ENCODE results near the gene SLAMF9. TPM values are rescaled to one million over a fixed set of nuclear protein-coding genes. Genes with fewer than 3 reads are reported as not detected.

The SLAMF9 gene
- total and polyA plus RNA-seq, 4 donors = 0.25 to 0.68 (median 0.64) TPM; not detected in 1

- H3K36me3 ChIP-seq (ENCODE audit: control insufficient read depth in 4 of 4, insufficient read depth in 3 of 4, low read depth in 1 of 4, low read length in 3 of 4) = no peaks in the 10 kb centered on the region
- no peaks in the 10 kb centered on the region for H3K9me3 ChIP-seq (ENCODE audit: control insufficient read depth in 4 of 4, low read length in 3 of 4)
- DNase-seq (ENCODE audit: low spot score) = no peak
- no peak overlapping the region for H3K9ac ChIP-seq (ENCODE audit: low read depth in 1 of 2, low read length in 2 of 2)
- no peaks in the 10 kb centered on the region for H3K27me3 ChIP-seq (ENCODE audit: control insufficient read depth in 4 of 4, insufficient read depth in 4 of 4, low read length in 3 of 4)
- no peak overlapping the region for H3K4me3 ChIP-seq (ENCODE audit: low read depth in 1 of 3, low read length in 3 of 3)
- TF ChIP-seq HNF4G (IDR thresholded peaks at IDR 0.05) (no peak), GABPA (IDR thresholded peaks at IDR 0.05 in 1 of 2, conservative IDR thresholded peaks at IDR 0.05 in 1 of 2) (no peak), NR2F2 (IDR thresholded peaks at IDR 0.05) (no peak), TAF1 (conservative IDR thresholded peaks at IDR 0.05) (no peak), ZBTB33 (IDR thresholded peaks at IDR 0.05) (no peak), FOXA2 (IDR thresholded peaks at IDR 0.05) (no peak), JUND (IDR thresholded peaks at IDR 0.05) (no peak), FOXA1 (IDR thresholded peaks at IDR 0.05) (no peak), YY1 (IDR thresholded peaks at IDR 0.05) (no peak)
- TF ChIP-seq, protein P1, sequence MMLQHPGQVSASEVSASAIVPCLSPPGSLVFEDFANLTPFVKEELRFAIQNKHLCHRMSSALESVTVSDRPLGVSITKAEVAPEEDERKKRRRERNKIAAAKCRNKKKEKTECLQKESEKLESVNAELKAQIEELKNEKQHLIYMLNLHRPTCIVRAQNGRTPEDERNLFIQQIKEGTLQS (IDR thresholded peaks at IDR 0.05) = no peak
- no peak overlapping the region for H3K27ac ChIP-seq (ENCODE audit: low read depth in 1 of 2, low read length in 2 of 2)
- H3K4me1 ChIP-seq (ENCODE audit: control insufficient read depth in 4 of 4, insufficient read depth in 4 of 4, low read length in 3 of 4) = no peaks in the 10 kb centered on the region
- 78% methylated on average over 6 of the region's 6 CpGs for WGBS
Observed at GRCh38 chr1:159980076-159980475, 26.0 kb upstream of the SLAMF9 start.

GRCh38 chr1:159979257-159979656, 25.2 kb upstream of the SLAMF9 start:
- Histone ChIP-seq H3K9me3 (ENCODE audit: control insufficient read depth in 4 of 4, low read length in 3 of 4) (no peaks in the 10 kb centered on the region), H3K27me3 (ENCODE audit: control insufficient read depth in 4 of 4, insufficient read depth in 4 of 4, low read length in 3 of 4) (no peaks in the 10 kb centered on the region), H3K4me3 (ENCODE audit: low read depth in 1 of 3, low read length in 3 of 3) (no peak overlapping the region), H3K36me3 (ENCODE audit: control insufficient read depth in 4 of 4, insufficient read depth in 3 of 4, low read depth in 1 of 4, low read length in 3 of 4) (no peaks in the 10 kb centered on the region), H3K9ac (ENCODE audit: low read depth in 1 of 2, low read length in 2 of 2) (no peak overlapping the region), H3K27ac (ENCODE audit: low read depth in 1 of 2, low read length in 2 of 2) (no peak overlapping the region), H3K4me1 (ENCODE audit: control insufficient read depth in 4 of 4, insufficient read depth in 4 of 4, low read length in 3 of 4) (no peaks in the 10 kb centered on the region)
- no peak for TF ChIP-seq MAX (IDR thresholded peaks at IDR 0.05)
- TF ChIP-seq SP1 (IDR thresholded peaks at IDR 0.05) = no peak
- TF ChIP-seq, protein P2, sequence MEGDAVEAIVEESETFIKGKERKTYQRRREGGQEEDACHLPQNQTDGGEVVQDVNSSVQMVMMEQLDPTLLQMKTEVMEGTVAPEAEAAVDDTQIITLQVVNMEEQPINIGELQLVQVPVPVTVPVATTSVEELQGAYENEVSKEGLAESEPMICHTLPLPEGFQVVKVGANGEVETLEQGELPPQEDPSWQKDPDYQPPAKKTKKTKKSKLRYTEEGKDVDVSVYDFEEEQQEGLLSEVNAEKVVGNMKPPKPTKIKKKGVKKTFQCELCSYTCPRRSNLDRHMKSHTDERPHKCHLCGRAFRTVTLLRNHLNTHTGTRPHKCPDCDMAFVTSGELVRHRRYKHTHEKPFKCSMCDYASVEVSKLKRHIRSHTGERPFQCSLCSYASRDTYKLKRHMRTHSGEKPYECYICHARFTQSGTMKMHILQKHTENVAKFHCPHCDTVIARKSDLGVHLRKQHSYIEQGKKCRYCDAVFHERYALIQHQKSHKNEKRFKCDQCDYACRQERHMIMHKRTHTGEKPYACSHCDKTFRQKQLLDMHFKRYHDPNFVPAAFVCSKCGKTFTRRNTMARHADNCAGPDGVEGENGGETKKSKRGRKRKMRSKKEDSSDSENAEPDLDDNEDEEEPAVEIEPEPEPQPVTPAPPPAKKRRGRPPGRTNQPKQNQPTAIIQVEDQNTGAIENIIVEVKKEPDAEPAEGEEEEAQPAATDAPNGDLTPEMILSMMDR (IDR thresholded peaks at IDR 0.05; ENCODE audit: low read depth, low read length, missing input control) = no peak
- TF ChIP-seq NR2F2 (IDR thresholded peaks at IDR 0.05) = no peak
- TF ChIP-seq REST (IDR thresholded peaks at IDR 0.05) = no peak
- no peak for TF ChIP-seq JUND (IDR thresholded peaks at IDR 0.05)
- no peak for TF ChIP-seq GABPA (IDR thresholded peaks at IDR 0.05 in 1 of 2, conservative IDR thresholded peaks at IDR 0.05 in 1 of 2)
- DNase-seq (ENCODE audit: low spot score) = no peak
- WGBS = 77% methylated on average over 3 of the region's 3 CpGs

All from liver (tissue), 9 donors.